NCI-H2107 treated with DMSO at 0.1 percent for 48 hours (cell line): ENCODE data around the gene COMP.

Experiments
- DNase-seq: peaks from one replicate; lab custom pipeline; 2025; ENCODE audit not compliant: unreplicated experiment; lab: John Stamatoyannopoulos, UW

The COMP gene

GRCh38 chr19:18783958-18784785 lies 6.9 kb downstream of the COMP start:
- no peak for DNase-seq

GRCh38 chr19:18782559-18783225 lies 8.4 kb downstream of the COMP start:
- no peak for DNase-seq

GRCh38 chr19:18781885-18782527 lies 9.1 kb downstream of the COMP start:
- DNase-seq = no peak

GRCh38 chr19:18781047-18781600 lies 10.0 kb downstream of the COMP start:
- DNase-seq = no peak

GRCh38 chr19:18780631-18781030 lies 10.5 kb downstream of the COMP start:
- no peak for DNase-seq

- DNase-seq = no peak
These were observed 11.0 kb downstream of the COMP start for GRCh38 chr19:18780081-18780480.

- DNase-seq = no peak
These were observed 12.1 kb downstream of the COMP start for GRCh38 chr19:18778826-18779495.

GRCh38 chr19:18778076-18778389 lies 13.1 kb downstream of the COMP start:
- no peak for DNase-seq

- no peak for DNase-seq
These were observed 13.6 kb downstream of the COMP start for GRCh38 chr19:18777301-18778075.

GRCh38 chr19:18776736-18777135 lies 14.4 kb downstream of the COMP start:
- no peak for DNase-seq

- no peak for DNase-seq
These were observed 14.9 kb downstream of the COMP start for GRCh38 chr19:18776288-18776594.

GRCh38 chr19:18775586-18776287 lies 15.4 kb downstream of the COMP start:
- no peak for DNase-seq

GRCh38 chr19:18774782-18775444 lies 16.2 kb downstream of the COMP start:
- DNase-seq = no peak

GRCh38 chr19:18774107-18774506 lies 17.0 kb downstream of the COMP start:
- no peak for DNase-seq

- no peak for DNase-seq
These were observed 17.4 kb downstream of the COMP start for GRCh38 chr19:18773682-18774081.

- DNase-seq = no peak
These were observed 18.2 kb downstream of the COMP start for GRCh38 chr19:18772620-18773587.

- DNase-seq = no peak
These were observed 19.5 kb downstream of the COMP start for GRCh38 chr19:18771328-18772242.
